IMR-90 (cell line): Measurements from ENCODE around the gene LDLRAD3. TPM values are rescaled to one million over a fixed set of nuclear protein-coding genes. Genes with fewer than 3 reads are reported as not detected.

Experiments
- ATAC-seq: fragments of 200-7000 bp; cut with Tn5 transposase; 2 replicates; pipeline ENCODE4 v1.9.1; 2020; ENCODE audit warnings: low read depth, mild to moderate bottlenecking, moderate library complexity
- BruUV-seq: library from RNA; stranded (reverse); fragments of 400-500 nt; replicated peaks from 2 replicates; lab custom pipeline; 2021; lab: Mats Ljungman, UMichigan
- CTCF ChIA-PET: fragments of 300-600 bp; formaldehyde crosslinking; extraction: SDS; loops from one replicate; lab custom pipeline; 2021; ENCODE audit warnings: antibody characterized with exemption; lab: Yijun Ruan, JAX
- POLR2A ChIA-PET: fragments of 300-600 bp; sonication (Branson Sonifier 250); formaldehyde crosslinking; loops from one replicate; lab custom pipeline; 2022; ENCODE audit warnings: antibody characterized with exemption; ENCODE audit not compliant: unreplicated experiment; lab: Charles Lee
- DNase-seq: peaks from one replicate; pipeline ENCODE4 v3.0.0; 2013
- H2AFZ ChIP-seq: replicated peaks from 2 replicates; pipeline ENCODE3; 2013; ENCODE audit warnings: low read length, mild to moderate bottlenecking; ENCODE audit not compliant: poor library complexity
- H2AK5ac ChIP-seq: 2 replicates; pipeline ENCODE4 v1.6.1; 2013; ENCODE audit warnings: low read depth, low read length, inconsistent platforms
- H2AK9ac ChIP-seq: replicated peaks from 2 replicates; pipeline ENCODE3; 2013; ENCODE audit warnings: mild to moderate bottlenecking, low read depth, low read length, moderate library complexity; ENCODE audit not compliant: poor library complexity
- H2BK120ac ChIP-seq: 2 replicates; pipeline ENCODE4 v1.6.1; 2013; ENCODE audit warnings: low read depth, low read length, inconsistent platforms
- H2BK15ac ChIP-seq: 3 replicates; pipeline ENCODE4 v1.6.1; 2013; ENCODE audit warnings: low read depth, low read length, inconsistent platforms
- H2BK20ac ChIP-seq: 2 replicates; pipeline ENCODE4 v1.6.1; 2013; ENCODE audit warnings: low read depth, mild to moderate bottlenecking, inconsistent platforms, low read length, moderate library complexity
- H2BK5ac ChIP-seq: 2 replicates; pipeline ENCODE4 v1.6.1; 2013; ENCODE audit warnings: mild to moderate bottlenecking, low read depth, low read length, inconsistent platforms; ENCODE audit not compliant: poor library complexity, severe bottlenecking
- H3K14ac ChIP-seq: replicated peaks from 2 replicates; pipeline ENCODE4 v1.6.1; 2013; ENCODE audit warnings: low read depth, low read length, inconsistent platforms
- H3K18ac ChIP-seq: 2 replicates; pipeline ENCODE4 v1.6.1; 2013; ENCODE audit warnings: low read depth, low read length, control low read depth
- H3K23ac ChIP-seq: 2 replicates; pipeline ENCODE4 v1.6.1; 2013; ENCODE audit warnings: low read depth, low read length, inconsistent platforms
- H3K27ac ChIP-seq: 2 replicates; pipeline ENCODE4 v1.5.1; 2013; ENCODE audit warnings: mild to moderate bottlenecking, control low read depth, low read length; ENCODE audit not compliant: insufficient read depth
- H3K27me3 ChIP-seq: 2 replicates; pipeline ENCODE4 v1.6.1; 2013; ENCODE audit warnings: low read length; ENCODE audit not compliant: control insufficient read depth, insufficient read depth
- H3K36me3 ChIP-seq: 2 replicates; pipeline ENCODE4 v1.6.1; 2013; ENCODE audit warnings: low read length, mixed read lengths; ENCODE audit not compliant: control insufficient read depth, insufficient read depth
- H3K4ac ChIP-seq: 2 replicates; pipeline ENCODE4 v1.6.1; 2013; ENCODE audit warnings: low read depth, low read length, inconsistent platforms
- H3K4me1 ChIP-seq: 2 replicates; pipeline ENCODE4 v1.6.1; 2013; ENCODE audit warnings: low read length, mixed read lengths; ENCODE audit not compliant: control insufficient read depth, insufficient read depth
- H3K4me2 ChIP-seq: 2 replicates; pipeline ENCODE4 v1.6.1; 2013; ENCODE audit warnings: low read depth, mild to moderate bottlenecking, control low read depth, low read length, moderate library complexity
- H3K4me3 ChIP-seq: 2 replicates; pipeline ENCODE4 v1.5.1; 2013; ENCODE audit warnings: low read depth, mild to moderate bottlenecking, control low read depth, low read length, moderate library complexity; ENCODE audit not compliant: insufficient read depth
- H3K56ac ChIP-seq: 2 replicates; pipeline ENCODE4 v1.6.1; 2013; ENCODE audit warnings: low read length, inconsistent platforms; ENCODE audit not compliant: insufficient read depth; ENCODE audit errors: extremely low read depth
- H3K79me1 ChIP-seq, 2 experiments: 2 replicates each; pipeline ENCODE4 v1.6.1; 2013; ENCODE audit warnings: low read length in 2 of 2, inconsistent platforms in 1 of 2, low read depth in 1 of 2
- H3K9ac ChIP-seq: 2 replicates; pipeline ENCODE4 v1.6.1; 2013; ENCODE audit warnings: low read depth, low read length, control low read depth
- H3K9me1 ChIP-seq: 2 replicates; pipeline ENCODE4 v1.6.1; 2013; ENCODE audit warnings: low read length, inconsistent platforms; ENCODE audit not compliant: insufficient read depth
- H3K9me3 ChIP-seq: 2 replicates; pipeline ENCODE4 v1.6.1; 2013; ENCODE audit warnings: low read length; ENCODE audit not compliant: control insufficient read depth, insufficient read depth
- H4K20me1 ChIP-seq: 2 replicates; pipeline ENCODE4 v1.6.1; 2013; ENCODE audit warnings: low read length, inconsistent platforms; ENCODE audit not compliant: insufficient read depth
- H4K5ac ChIP-seq: 2 replicates; pipeline ENCODE4 v1.6.1; 2013; ENCODE audit warnings: mild to moderate bottlenecking, low read depth, low read length, control low read depth
- H4K8ac ChIP-seq, 2 experiments: 2 replicates each; pipeline ENCODE4 v1.6.1; 2013; ENCODE audit warnings: low read depth in 2 of 2, low read length in 2 of 2, control low read depth in 1 of 2, inconsistent platforms in 1 of 2
- H4K91ac ChIP-seq: 2 replicates; pipeline ENCODE4 v1.6.1; 2013; ENCODE audit warnings: low read depth, low read length, inconsistent platforms; ENCODE audit not compliant: insufficient read depth
- BHLHE40 ChIP-seq: fragments of 150-350 bp; IDR thresholded peaks from 2 replicates; pipeline ENCODE4 v1.6.1; 2016; ENCODE audit warnings: mild to moderate bottlenecking, low read depth, low read length
- CEBPB ChIP-seq: IDR thresholded peaks from 2 replicates; pipeline ENCODE4 v1.6.1; 2012; ENCODE audit warnings: low read depth, low read length, improper control_type of control experiment
- CHD1 ChIP-seq: IDR thresholded peaks from 2 replicates; pipeline ENCODE4 v1.6.1; 2012; ENCODE audit warnings: low read depth, low read length, improper control_type of control experiment
- CTCF ChIP-seq: conservative IDR thresholded peaks from 2 replicates; pipeline ENCODE4 v1.5.1; 2012; ENCODE audit warnings: mild to moderate bottlenecking, low read depth, low read length, improper control_type of control experiment
- MAZ ChIP-seq: IDR thresholded peaks from 2 replicates; pipeline ENCODE4 v1.6.1; 2012; ENCODE audit warnings: low read depth, mild to moderate bottlenecking, low read length, improper control_type of control experiment, moderate library complexity, borderline replicate concordance
- NFE2L2 ChIP-seq: fragments of 150-350 bp; IDR thresholded peaks from 2 replicates; pipeline ENCODE4 v1.6.1; 2016; ENCODE audit warnings: low read depth, mild to moderate bottlenecking, low read length
- RCOR1 ChIP-seq: IDR thresholded peaks from 2 replicates; pipeline ENCODE4 v1.6.1; 2012; ENCODE audit warnings: mild to moderate bottlenecking, low read length, improper control_type of control experiment; ENCODE audit not compliant: insufficient replicate concordance
- RFX5 ChIP-seq: IDR thresholded peaks from 2 replicates; pipeline ENCODE4 v1.8.0; 2012; ENCODE audit warnings: low read depth, mild to moderate bottlenecking, low read length, moderate library complexity
- WGBS, 2 experiments: methylation state at CpG; one replicate each; pipeline versions ENCODE4 v1.1.5 to v1.1.7; 2013; ENCODE audit warnings: missing lambda C conversion rate in 2 of 2; ENCODE audit not compliant: insufficient read length in 1 of 2; ENCODE audit errors: extremely low coverage in 2 of 2; 5-methylcytosine and 5-hydroxymethylcytosine counted together
- dilution Hi-C: fragments of 300-500 bp; cut with HindIII; formaldehyde crosslinking; loops from one replicate; pipeline ENCODE4 v1.14.3; 2018; ENCODE audit warnings: low sequenced_read_pairs; ENCODE audit not compliant: unreplicated experiment
- in situ Hi-C: fragments of 300-500 bp; cut with MboI; formaldehyde crosslinking; loops from 3 replicates; pipeline ENCODE4 v1.14.3; 2019; ENCODE audit warnings: low sequenced_read_pairs, inconsistent platforms, mixed read lengths
- intact Hi-C: fragments of 100-400 bp; cut with micrococcal nuclease; formaldehyde crosslinking; loops from 2 replicates; pipeline ENCODE4 v1.10.0; 2022
- polyA plus RNA-seq, 3 experiments: library from polyadenylated mRNA; depleted of rRNA; stranded (reverse); fragments of >200 nt; gene quantifications; 2 replicates each; pipeline ENCODE4 v1.2.3, GENCODE V29; 2012; ENCODE audit warnings: low replicate concordance in 1 of 3
- total RNA-seq: library from RNA; depleted of rRNA; stranded (reverse); fragments of >200 nt; gene quantifications from 2 replicates; pipeline ENCODE4 v1.2.3, GENCODE V29; 2012

The LDLRAD3 gene
- total and polyA plus RNA-seq, 2 of the 4 experiments (the other 2 are of a cell fraction), result 2.7 to 6.4 TPM

GRCh38 chr11:36101466-36101865, 157.6 kb downstream of the LDLRAD3 start:
- H2AFZ ChIP-seq, result no peak overlapping the region
- H3K79me1 ChIP-seq, result no peaks in the 10 kb centered on the region; a peak in 1 of 4 replicates
- no TSS peak for BruUV-seq
- in situ Hi-C loops (no loop called here), dilution Hi-C loops (no loop called here), intact Hi-C loops (no loop called here)
- no peaks in the 10 kb centered on the region for H3K9me3 ChIP-seq
- no peak overlapping the region for H2BK5ac ChIP-seq
- no peak overlapping the region for H4K91ac ChIP-seq
- no peak overlapping the region for H4K5ac ChIP-seq
- no peak overlapping the region for H3K4ac ChIP-seq
- no peaks in the 10 kb centered on the region for H3K27me3 ChIP-seq
- CTCF ChIA-PET, result interaction anchor here (0.6 to 0.8 kb wide), 2 partner anchors 9 to 362 kb away, joined by 3 to 5 read pairs; no protein-coding TSS in a partner anchor
- H2AK9ac ChIP-seq, result no peak overlapping the region
- H2BK15ac ChIP-seq, result no peak overlapping the region
- H2AK5ac ChIP-seq, result no peak overlapping the region
- no peak overlapping the region for H3K27ac ChIP-seq
- H4K8ac ChIP-seq, result no peak overlapping the region
- no peak overlapping the region for H2BK120ac ChIP-seq
- no peak overlapping the region for H2BK20ac ChIP-seq
- DNase-seq (no peak), ATAC-seq (no peak)
- no peak overlapping the region for H3K23ac ChIP-seq
- no peak overlapping the region for H3K9ac ChIP-seq
- TF ChIP-seq BHLHE40, result no peak
- TF ChIP-seq CEBPB, result no peak
- no peak for TF ChIP-seq MAZ
- no peak for TF ChIP-seq RFX5
- TF ChIP-seq NFE2L2, result no peak
- TF ChIP-seq RCOR1, result no peak
- no peak for TF ChIP-seq CHD1
- no peak for TF ChIP-seq CTCF
- no peaks in the 10 kb centered on the region for H4K20me1 ChIP-seq
- no peak overlapping the region for H3K14ac ChIP-seq
- H3K56ac ChIP-seq, result no peak overlapping the region
- no CpG with 5 or more reads among the region's 4 CpGs for WGBS, 2 experiments
- no peak overlapping the region for H3K4me3 ChIP-seq
- H3K18ac ChIP-seq, result no peak overlapping the region
- no peaks in the 10 kb centered on the region; the same call in 1 of the 2 replicates for H3K9me1 ChIP-seq
- H3K36me3 ChIP-seq, result peaks cover 1% of the 10 kb centered on the region; the same call in 1 of the 2 replicates
- POLR2A ChIA-PET, result no interaction called here
- no peak overlapping the region for H3K4me2 ChIP-seq
- H3K4me1 ChIP-seq, result peaks cover 5% of the 10 kb centered on the region
